Measurements from ENCODE around the gene LAMB4.

Gene LAMB4

GRCh38 chr7:108104324-108104723 lies 25.8 kb downstream of the LAMB4 start:
- no peak for DNase-seq

- no peak for DNase-seq
Observed at GRCh38 chr7:108103558-108104298, 26.4 kb downstream of the LAMB4 start.

- DNase-seq = no peak
Observed at GRCh38 chr7:108102671-108103312, 27.4 kb downstream of the LAMB4 start.

- no peak for DNase-seq
Observed at GRCh38 chr7:108101759-108102158, 28.4 kb downstream of the LAMB4 start.

GRCh38 chr7:108099713-108100112 lies 30.4 kb downstream of the LAMB4 start:
- no peak for DNase-seq

GRCh38 chr7:108097703-108098102 lies 32.5 kb downstream of the LAMB4 start:
- DNase-seq = no peak

GRCh38 chr7:108096996-108097395 lies 33.2 kb downstream of the LAMB4 start:
- no peak for DNase-seq

GRCh38 chr7:108094933-108095710 lies 35.0 kb downstream of the LAMB4 start:
- DNase-seq = no peak

GRCh38 chr7:108094346-108094745 lies 35.8 kb downstream of the LAMB4 start:
- DNase-seq = no peak

GRCh38 chr7:108093851-108094331 lies 36.3 kb downstream of the LAMB4 start:
- DNase-seq = no peak

- no peak for DNase-seq
Observed at GRCh38 chr7:108093341-108093740, 36.8 kb downstream of the LAMB4 start.

- no peak for DNase-seq
Observed at GRCh38 chr7:108091461-108091831, 38.7 kb downstream of the LAMB4 start.

GRCh38 chr7:108090791-108091460 lies 39.2 kb downstream of the LAMB4 start:
- DNase-seq = no peak

- no peak for DNase-seq
Observed at GRCh38 chr7:108089381-108089780, 40.8 kb downstream of the LAMB4 start.

- DNase-seq = no peak
Observed at GRCh38 chr7:108088729-108089128, 41.4 kb downstream of the LAMB4 start.

- DNase-seq = no peak
Observed at GRCh38 chr7:108087778-108088177, 42.4 kb downstream of the LAMB4 start.

GRCh38 chr7:108086962-108087361 lies 43.2 kb downstream of the LAMB4 start:
- DNase-seq = no peak

- no peak for DNase-seq
Observed at GRCh38 chr7:108086546-108086945, 43.6 kb downstream of the LAMB4 start.

GRCh38 chr7:108083980-108084379 lies 46.2 kb downstream of the LAMB4 start:
- no peak for DNase-seq

GRCh38 chr7:108079648-108080591 lies 50.2 kb downstream of the LAMB4 start:
- no peak for DNase-seq

GRCh38 chr7:108079276-108079647 lies 50.9 kb downstream of the LAMB4 start:
- DNase-seq = no peak

- DNase-seq = no peak
Observed at GRCh38 chr7:108078691-108079090, 51.5 kb downstream of the LAMB4 start.
